ENCODE data around the gene KRTAP10-3.

DNA sequence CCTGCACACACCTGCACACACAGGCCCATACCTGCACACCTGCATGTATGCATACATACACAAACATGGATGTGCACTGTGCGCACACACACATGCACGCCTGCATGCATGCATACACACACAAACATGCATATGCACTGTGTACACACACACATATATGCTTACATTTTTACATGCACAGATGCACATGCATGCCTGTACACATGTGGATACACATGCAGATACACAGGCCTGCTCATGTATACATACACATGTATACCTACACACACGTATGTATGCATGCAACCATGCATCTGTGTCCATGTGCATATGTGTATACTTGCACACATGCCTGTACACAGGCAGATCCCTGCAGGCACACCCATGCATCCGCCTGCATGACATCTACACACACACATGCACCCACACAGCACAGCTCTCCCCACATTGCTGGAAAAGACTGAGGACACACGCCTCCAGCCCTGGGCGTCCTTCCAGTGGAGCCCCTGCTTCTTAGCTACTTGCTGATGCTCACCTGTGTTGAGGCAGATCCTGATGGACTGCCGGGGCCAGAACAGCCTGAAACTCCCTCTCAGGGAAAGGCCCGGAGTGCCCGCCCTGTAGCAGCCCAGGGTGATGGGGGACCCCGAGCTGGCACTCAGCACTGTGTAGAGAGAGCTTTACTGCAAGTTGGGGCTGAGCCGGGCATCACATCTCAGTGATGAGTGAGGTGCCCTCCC, 47.2 kb downstream of the KRTAP10-3 start:
- TF ChIP-seq, protein P1, sequence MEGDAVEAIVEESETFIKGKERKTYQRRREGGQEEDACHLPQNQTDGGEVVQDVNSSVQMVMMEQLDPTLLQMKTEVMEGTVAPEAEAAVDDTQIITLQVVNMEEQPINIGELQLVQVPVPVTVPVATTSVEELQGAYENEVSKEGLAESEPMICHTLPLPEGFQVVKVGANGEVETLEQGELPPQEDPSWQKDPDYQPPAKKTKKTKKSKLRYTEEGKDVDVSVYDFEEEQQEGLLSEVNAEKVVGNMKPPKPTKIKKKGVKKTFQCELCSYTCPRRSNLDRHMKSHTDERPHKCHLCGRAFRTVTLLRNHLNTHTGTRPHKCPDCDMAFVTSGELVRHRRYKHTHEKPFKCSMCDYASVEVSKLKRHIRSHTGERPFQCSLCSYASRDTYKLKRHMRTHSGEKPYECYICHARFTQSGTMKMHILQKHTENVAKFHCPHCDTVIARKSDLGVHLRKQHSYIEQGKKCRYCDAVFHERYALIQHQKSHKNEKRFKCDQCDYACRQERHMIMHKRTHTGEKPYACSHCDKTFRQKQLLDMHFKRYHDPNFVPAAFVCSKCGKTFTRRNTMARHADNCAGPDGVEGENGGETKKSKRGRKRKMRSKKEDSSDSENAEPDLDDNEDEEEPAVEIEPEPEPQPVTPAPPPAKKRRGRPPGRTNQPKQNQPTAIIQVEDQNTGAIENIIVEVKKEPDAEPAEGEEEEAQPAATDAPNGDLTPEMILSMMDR (IDR thresholded peaks at IDR 0.05): no peak
- TF ChIP-seq POLR2A (IDR thresholded peaks at IDR 0.05): no peak
